HepG2 (cell line): ENCODE data around the gene ZBTB4. TPM values are rescaled to one million over a fixed set of nuclear protein-coding genes. Genes with fewer than 3 reads are reported as not detected.

Source experiments
- ATAC-seq: fragments of 200-7000 bp; cut with Tn5 transposase; 3 replicates; pipeline ENCODE4 v1.9.1; 2020; ENCODE audit warnings: mild to moderate bottlenecking, moderate library complexity
- BruUV-seq: library from RNA; stranded (reverse); fragments of 400-500 nt; replicated peaks from 2 replicates; lab custom pipeline; 2021; lab: Mats Ljungman, UMichigan
- CTCF ChIA-PET: fragments of 300-600 bp; formaldehyde crosslinking; extraction: SDS; loops from one replicate; lab custom pipeline; 2021; ENCODE audit warnings: low total read pairs, inconsistent platforms, low intra/inter-chr PET ratio; lab: Yijun Ruan, JAX
- POLR2A ChIA-PET: fragments of 350-600 bp; sonication (Branson Sonifier 250); formaldehyde crosslinking; loops from one replicate; lab custom pipeline; 2020; ENCODE audit warnings: antibody characterized with exemption, inconsistent platforms; lab: Yijun Ruan, JAX
- DNase-seq: peaks from one replicate; pipeline ENCODE4 v3.0.0-alpha.2; 2015; ENCODE audit warnings: low spot score
- FAIRE-seq: peaks from 3 replicates; lab custom pipeline; 2011; peaks lifted over from hg19 to GRCh38; lab: Jason Lieb, UNC
- H2AFZ ChIP-seq: one replicate; pipeline ENCODE4 v1.6.1; 2011; ENCODE audit warnings: low read length, inconsistent platforms
- H3K27ac ChIP-seq: fragments of 300-600 bp; 3 replicates; pipeline ENCODE4 v1.8.0; 2011; ENCODE audit warnings: mixed run types, mild to moderate bottlenecking, mixed read lengths, low read length, inconsistent platforms; ENCODE audit not compliant: insufficient read depth; ENCODE audit errors: extremely low read length
- H3K27me3 ChIP-seq, 2 experiments: fragments of 200-600 bp in 1 of 2; 2 replicates in 1 of 2; 3 replicates in 1 of 2; pipeline versions ENCODE4 v1.6.0 to v1.8.0; 2011; ENCODE audit warnings: low read length in 2 of 2, mild to moderate bottlenecking in 2 of 2, moderate library complexity in 2 of 2, inconsistent platforms in 1 of 2; ENCODE audit not compliant: insufficient read depth in 2 of 2, control insufficient read depth in 1 of 2
- H3K36me3 ChIP-seq, 2 experiments: fragments of 200-600 bp in 1 of 2; replicated peaks in 1 of 2; 2 replicates in 1 of 2; 3 replicates in 1 of 2; pipeline versions ENCODE4 v1.5.1 to v1.8.0; 2011; ENCODE audit warnings: low read length in 2 of 2, inconsistent platforms in 1 of 2; ENCODE audit not compliant: insufficient read depth in 2 of 2, control insufficient read depth in 1 of 2
- H3K4me1 ChIP-seq: 2 replicates; pipeline ENCODE4 v1.5.1; 2012; ENCODE audit warnings: low read length, inconsistent platforms; ENCODE audit not compliant: insufficient read depth
- H3K4me2 ChIP-seq: 2 replicates; pipeline ENCODE4 v1.6.0; 2011; ENCODE audit warnings: low read depth, low read length, inconsistent platforms
- H3K4me3 ChIP-seq, 3 experiments: fragments of 200-600 bp in 1 of 3; sonication (generic), shearing (Covaris generic) in 1 of 3; replicated peaks in 1 of 3; 2 replicates each; pipeline ENCODE4 v1.5.1; 2011 to 2016; ENCODE audit warnings: low read length in 3 of 3, inconsistent platforms in 2 of 3, low read depth in 2 of 3, mild to moderate bottlenecking in 2 of 3, control low read depth in 1 of 3, mixed read lengths in 1 of 3; ENCODE audit not compliant: insufficient read depth in 1 of 3
- H3K79me2 ChIP-seq: one replicate; pipeline ENCODE4 v1.6.1; 2011; ENCODE audit warnings: low read length, inconsistent platforms; ENCODE audit not compliant: insufficient read depth
- H3K9ac ChIP-seq: 2 replicates; pipeline ENCODE4 v1.6.0; 2011; ENCODE audit warnings: mild to moderate bottlenecking, low read depth, low read length, inconsistent platforms; ENCODE audit not compliant: insufficient read depth
- H3K9me3 ChIP-seq: 2 replicates; pipeline ENCODE4 v1.5.1; 2012; ENCODE audit warnings: mild to moderate bottlenecking, low read length
- H4K20me1 ChIP-seq: 2 replicates; pipeline ENCODE4 v1.6.0; 2011; ENCODE audit warnings: inconsistent platforms, mild to moderate bottlenecking, low read length, moderate library complexity; ENCODE audit not compliant: insufficient read depth
- HMGA1 ChIP-seq: sonication (generic); formaldehyde crosslinking; conservative IDR thresholded peaks from 2 replicates; pipeline ENCODE4 v1.4.0; 2020; ENCODE audit warnings: missing genetic modification reagents
- MEF2D ChIP-seq: sonication (generic); formaldehyde crosslinking; IDR thresholded peaks from 2 replicates; pipeline ENCODE4 v1.5.1; 2020; ENCODE audit warnings: mild to moderate bottlenecking, missing genetic modification reagents
- SAP130 ChIP-seq: IDR thresholded peaks from 2 replicates; pipeline ENCODE4 v1.6.1; 2016; ENCODE audit warnings: low read depth
- ZNF121 ChIP-seq: sonication (generic); formaldehyde crosslinking; IDR thresholded peaks from 2 replicates; pipeline ENCODE4 v1.5.0; 2020; ENCODE audit warnings: mild to moderate bottlenecking, missing genetic modification reagents
- ZNF446 ChIP-seq: sonication (generic); formaldehyde crosslinking; IDR thresholded peaks from 2 replicates; pipeline ENCODE4 v1.5.0; 2020; ENCODE audit warnings: mild to moderate bottlenecking, missing genetic modification reagents
- ZNF503 ChIP-seq: sonication (generic); formaldehyde crosslinking; IDR thresholded peaks from 2 replicates; pipeline ENCODE4 v1.4.0; 2020; ENCODE audit warnings: missing genetic modification reagents
- WGBS: methylation state at CpG from one replicate; pipeline ENCODE4 v1.1.6; 2017; ENCODE audit warnings: low lambda C conversion rate; 5-methylcytosine and 5-hydroxymethylcytosine counted together
- in situ Hi-C: cut with HindIII; loops from 2 replicates; pipeline ENCODE4 v1.10.0; 2017; ENCODE audit warnings: low pct_unique_long_range_greater_than_20kb; ENCODE audit not compliant: extremely low pct_ligation_motif_present
- intact Hi-C: fragments of 100-400 bp; cut with micrococcal nuclease; formaldehyde crosslinking; loops from one replicate; pipeline ENCODE4 v1.10.0; 2022; ENCODE audit not compliant: unreplicated experiment
- polyA plus RNA-seq, 8 experiments: library from polyadenylated mRNA; depleted of rRNA in 3 of 8; stranded (reverse) in 7 of 8; unstranded in 1 of 8; fragments of >200 nt; fragmentation: Illumina TruSeq in 4 of 8; extraction: Trizol in 4 of 8; gene quantifications; 2 replicates each; pipeline versions ENCODE4 v1.2.1 to v1.2.3, GENCODE V29; 2011 to 2016; ENCODE audit warnings: low read depth in 4 of 8, missing spikeins in 1 of 8, mixed read lengths in 1 of 8; ENCODE audit not compliant: insufficient read depth in 1 of 8
- total RNA-seq, 5 experiments: library from RNA; depleted of rRNA; stranded (reverse); fragments of >200 nt; fragmentation: Illumina TruSeq; extraction: Trizol; gene quantifications; 2 replicates each; pipeline ENCODE4 v1.2.3, GENCODE V29; 2016; ENCODE audit warnings: low read depth in 1 of 5

Gene ZBTB4
- total and polyA plus RNA-seq, 2 of the 13 experiments (the other 11 are each of a cell fraction or from before 2014, with no cell fraction given) = 4.3 to 7.4 TPM

GRCh38 chr17:7490144-7490543 is 10.7 kb upstream of the ZBTB4 start:
- Histone ChIP-seq H3K27ac (no peak overlapping the region), H3K4me3 (no peak overlapping the region), H3K4me1 (peaks cover 70% of the 10 kb centered on the region), H3K36me3 (peaks cover 0 to 24% of the 10 kb centered on the region in 2 experiments; a peak in 4 of 5 replicates), H3K9ac (no peak overlapping the region), H2AFZ (no peak overlapping the region), H3K9me3 (no peaks in the 10 kb centered on the region), H3K79me2 (peaks cover 87% of the 10 kb centered on the region), H4K20me1 (peaks cover 74% of the 10 kb centered on the region), H3K4me2 (0 out of 2 replicates have a peak overlapping the region, but pooled peaks have one; percentile 3), H3K27me3 (no peaks in the 10 kb centered on the region; a peak in 1 of 5 replicates)
- ATAC-seq = no peak
- ChIA-PET POLR2A (no interaction called here), CTCF (no interaction called here)
- no peak for DNase-seq
- intact Hi-C loops (no loop called here), in situ Hi-C loops (no loop called here)
- BruUV-seq = no TSS peak
- 81% methylated on average over 8 of the region's 8 CpGs for WGBS
- TF ChIP-seq HMGA1 (CRISPR knock-in tag) = no peak
- no peak for TF ChIP-seq ZNF503 (CRISPR knock-in tag)
- TF ChIP-seq ZNF121 (CRISPR knock-in tag) = peak; percentile 65; the same call in 1 of the 2 replicates
- FAIRE-seq = no peak

GRCh38 chr17:7486181-7486580 is 6.8 kb upstream of the ZBTB4 start:
- ChIA-PET POLR2A (interaction anchor here (0.9 to 5.5 kb wide), 5 partner anchors 10 to 200 kb away, joined by 3 to 41 read pairs (median 10); partner anchors contain the start of genes TMEM256 and TMEM95), CTCF (no interaction called here)
- Histone ChIP-seq H3K4me2 (peak overlapping the region; percentile 99), H2AFZ (no peak overlapping the region), H3K27ac (peak overlapping the region; percentile 34), H3K36me3 (peaks cover 0 to 8% of the 10 kb centered on the region in 2 experiments; a peak in 1 of 5 replicates), H3K27me3 (no peaks in the 10 kb centered on the region; a peak in 2 of 5 replicates), H4K20me1 (peaks cover 49% of the 10 kb centered on the region), H3K4me3 (peak overlapping the region; percentile 64 to 82 (median 70); a peak in 5 of 6 replicates), H3K4me1 (peaks cover 73% of the 10 kb centered on the region), H3K9me3 (no peaks in the 10 kb centered on the region), H3K9ac (peak overlapping the region; percentile 81), H3K79me2 (peaks cover 57% of the 10 kb centered on the region)
- no TSS peak for BruUV-seq
- ATAC-seq (no peak), FAIRE-seq (no peak), DNase-seq (no peak)
- 0 out of 2 replicates have a peak, but pooled peaks have one; percentile 7 for TF ChIP-seq MEF2D
- TF ChIP-seq ZNF446 (CRISPR knock-in tag) = no peak
- TF ChIP-seq SAP130 = peak; percentile 2; the same call in 1 of the 2 replicates
- in situ Hi-C loops (no loop called here), intact Hi-C loops (no loop called here)
- WGBS = 28% methylated on average over 3 of the region's 3 CpGs
